ENCODE measurements around the gene STPG3. TPM values are rescaled to one million over a fixed set of nuclear protein-coding genes. Genes with fewer than 3 reads are reported as not detected.

The STPG3 gene
- polyA plus RNA-seq, 1 experiment: not detected

DNA sequence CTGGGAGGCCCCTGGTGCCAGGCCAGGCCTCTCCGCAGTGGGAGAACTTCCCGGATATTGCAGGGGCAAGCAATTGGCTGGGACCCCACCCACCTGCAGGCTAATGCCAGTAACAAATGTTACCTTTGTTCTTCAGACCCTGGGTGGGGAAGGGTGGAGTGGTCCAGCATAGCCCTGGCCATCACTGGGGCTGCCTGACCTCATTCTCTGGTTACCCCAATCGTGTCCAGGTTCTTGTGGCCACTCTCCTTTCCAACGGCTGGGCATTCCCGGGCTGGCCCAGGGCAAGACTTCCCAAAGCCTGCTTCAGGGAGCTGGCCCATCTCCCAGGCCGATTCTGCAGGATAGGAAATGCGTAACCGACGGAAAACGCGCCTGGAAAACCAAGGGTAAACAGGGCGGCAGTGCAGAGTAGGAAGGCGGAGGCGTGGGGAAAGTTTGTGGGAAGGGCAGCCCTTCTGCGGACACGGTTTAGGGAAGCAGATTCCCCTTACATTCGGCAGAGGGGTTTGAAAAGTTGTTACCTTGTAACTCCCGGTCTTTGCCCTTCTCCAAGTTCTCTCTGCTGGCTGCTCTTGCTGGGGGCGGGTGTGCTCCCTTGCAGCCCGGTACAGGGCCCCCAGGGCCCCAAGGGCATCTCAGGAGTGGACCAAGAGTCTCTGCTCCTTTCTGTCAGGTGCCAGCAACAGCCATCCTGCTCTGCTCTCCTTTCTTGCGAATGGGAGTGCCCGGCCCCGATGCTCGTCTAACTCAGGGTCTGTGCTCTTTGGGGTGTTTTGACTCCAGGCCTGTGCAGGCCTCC is 47.5 kb downstream of the STPG3 start:
- Histone ChIP-seq H3K36me3 (ENCODE audit: control insufficient read depth, insufficient read depth, low read length) (no peaks in the 10 kb centered on the region), H3K27me3 (ENCODE audit: control insufficient read depth, insufficient read depth, low read length) (peaks cover 24% of the 10 kb centered on the region), H3K4me3 (ENCODE audit: low read depth, low read length) (no peak overlapping the region)
- no peak for DNase-seq (ENCODE audit: low read depth)
- CTCF ChIA-PET: interaction anchor here (1.0 kb wide), 1 partner anchor 125 kb away, joined by 3 read pairs; the partner anchor contains the start of genes EXD3 and NOXA1
- POLR2A ChIA-PET: no interaction called here
- TF ChIP-seq, protein P1, sequence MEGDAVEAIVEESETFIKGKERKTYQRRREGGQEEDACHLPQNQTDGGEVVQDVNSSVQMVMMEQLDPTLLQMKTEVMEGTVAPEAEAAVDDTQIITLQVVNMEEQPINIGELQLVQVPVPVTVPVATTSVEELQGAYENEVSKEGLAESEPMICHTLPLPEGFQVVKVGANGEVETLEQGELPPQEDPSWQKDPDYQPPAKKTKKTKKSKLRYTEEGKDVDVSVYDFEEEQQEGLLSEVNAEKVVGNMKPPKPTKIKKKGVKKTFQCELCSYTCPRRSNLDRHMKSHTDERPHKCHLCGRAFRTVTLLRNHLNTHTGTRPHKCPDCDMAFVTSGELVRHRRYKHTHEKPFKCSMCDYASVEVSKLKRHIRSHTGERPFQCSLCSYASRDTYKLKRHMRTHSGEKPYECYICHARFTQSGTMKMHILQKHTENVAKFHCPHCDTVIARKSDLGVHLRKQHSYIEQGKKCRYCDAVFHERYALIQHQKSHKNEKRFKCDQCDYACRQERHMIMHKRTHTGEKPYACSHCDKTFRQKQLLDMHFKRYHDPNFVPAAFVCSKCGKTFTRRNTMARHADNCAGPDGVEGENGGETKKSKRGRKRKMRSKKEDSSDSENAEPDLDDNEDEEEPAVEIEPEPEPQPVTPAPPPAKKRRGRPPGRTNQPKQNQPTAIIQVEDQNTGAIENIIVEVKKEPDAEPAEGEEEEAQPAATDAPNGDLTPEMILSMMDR (IDR thresholded peaks at IDR 0.05; ENCODE audit: insufficient read depth, low read depth, low read length): no peak

DNA sequence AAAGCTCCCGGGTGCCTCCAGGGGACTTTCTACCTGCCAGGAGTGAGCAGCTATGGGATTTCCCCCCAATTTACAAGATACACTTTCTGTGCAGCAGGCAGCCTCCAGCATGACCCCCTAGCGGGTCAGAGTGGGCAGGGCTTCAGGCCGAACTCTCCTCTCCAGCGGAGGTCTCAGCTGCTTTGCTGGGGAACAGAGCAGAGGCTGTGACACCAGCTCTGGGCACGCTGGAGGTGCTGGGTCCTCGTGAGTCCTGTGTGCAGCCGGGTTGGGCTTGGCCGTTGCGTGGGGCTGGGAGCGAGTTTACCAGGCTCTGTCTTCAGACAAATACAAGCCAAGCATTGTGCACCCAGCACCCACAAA is 48.1 kb downstream of the STPG3 start:
- H3K36me3 ChIP-seq (ENCODE audit: control insufficient read depth, insufficient read depth, low read length): no peaks in the 10 kb centered on the region
- H3K4me3 ChIP-seq (ENCODE audit: low read depth, low read length): no peak overlapping the region
- H3K27me3 ChIP-seq (ENCODE audit: control insufficient read depth, insufficient read depth, low read length): peaks cover 24% of the 10 kb centered on the region
- TF ChIP-seq, protein P1 (IDR thresholded peaks at IDR 0.05; ENCODE audit: insufficient read depth, low read depth, low read length): no peak
- ChIA-PET POLR2A (no interaction called here), CTCF (interaction anchor here (1.0 kb wide), 1 partner anchor 124 kb away, joined by 3 read pairs; the partner anchor contains the start of genes EXD3 and NOXA1)
- no peak for DNase-seq (ENCODE audit: low read depth)

DNA sequence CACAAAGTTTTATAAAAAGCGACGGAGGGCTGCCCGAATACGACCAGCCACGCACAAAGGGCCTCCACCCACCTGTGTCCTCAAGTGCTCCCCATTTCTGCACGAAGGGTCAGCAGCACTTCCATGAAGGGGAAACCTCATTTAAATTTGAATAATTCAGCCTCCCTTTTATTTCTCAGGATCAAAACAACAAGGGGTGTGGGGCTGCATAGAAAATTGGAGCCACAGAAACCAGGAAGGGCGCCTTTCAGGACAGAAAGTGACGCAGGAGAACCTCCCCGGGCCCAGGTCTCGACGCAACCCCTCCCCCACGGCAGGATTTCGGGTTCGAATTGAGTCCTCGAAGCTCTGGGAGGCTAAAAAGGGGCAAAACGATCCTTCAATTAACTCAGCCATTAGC is 48.9 kb downstream of the STPG3 start:
- Histone ChIP-seq H3K36me3 (ENCODE audit: control insufficient read depth, insufficient read depth, low read length) (no peaks in the 10 kb centered on the region), H3K4me3 (ENCODE audit: low read depth, low read length) (no peak overlapping the region), H3K27me3 (ENCODE audit: control insufficient read depth, insufficient read depth, low read length) (peaks cover 24% of the 10 kb centered on the region)
- TF ChIP-seq, protein P1 (IDR thresholded peaks at IDR 0.05; ENCODE audit: insufficient read depth, low read depth, low read length): no peak
- DNase-seq (ENCODE audit: low read depth): no peak
- ChIA-PET POLR2A (no interaction called here), CTCF (interaction anchor here (0.6 kb wide), 1 partner anchor 89 kb away, joined by 3 read pairs; no protein-coding TSS in a partner anchor)

DNA sequence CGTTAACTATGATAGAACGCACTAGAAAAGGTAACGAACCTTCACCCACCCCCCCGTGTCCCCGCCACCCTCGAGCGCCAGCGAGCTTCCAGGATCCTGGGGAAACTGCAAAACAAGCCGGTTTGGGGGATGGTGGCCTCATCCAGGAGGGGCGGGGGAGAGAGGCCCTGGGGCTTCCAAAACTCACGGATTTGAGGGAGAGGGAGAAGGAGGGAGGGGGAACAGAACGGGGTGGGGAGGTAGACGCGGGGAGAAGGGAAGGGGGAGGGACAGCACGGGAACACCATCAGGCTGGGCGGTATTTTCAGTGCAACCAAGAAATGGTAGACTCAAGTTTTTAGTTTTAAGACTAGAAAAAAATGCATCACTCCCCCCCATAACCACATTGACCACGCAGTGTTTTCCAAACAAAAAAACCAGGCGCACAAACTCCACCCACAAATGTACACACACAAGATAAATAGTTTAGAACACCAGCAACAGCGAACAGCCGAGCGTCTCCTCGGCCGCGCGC is 49.5 kb downstream of the STPG3 start:
- ChIA-PET CTCF (interaction anchor here (0.6 to 2.2 kb wide), 2 partner anchors 89 to 144 kb away, joined by 3 to 13 read pairs; no protein-coding TSS in a partner anchor), POLR2A (no interaction called here)
- TF ChIP-seq, protein P1 (IDR thresholded peaks at IDR 0.05; ENCODE audit: insufficient read depth, low read depth, low read length): no peak
- no peak for DNase-seq (ENCODE audit: low read depth)
- peak overlapping the region; percentile 31 for H3K4me3 ChIP-seq (ENCODE audit: low read depth, low read length)
- peaks cover 24% of the 10 kb centered on the region for H3K27me3 ChIP-seq (ENCODE audit: control insufficient read depth, insufficient read depth, low read length)
- H3K36me3 ChIP-seq (ENCODE audit: control insufficient read depth, insufficient read depth, low read length): no peaks in the 10 kb centered on the region

DNA sequence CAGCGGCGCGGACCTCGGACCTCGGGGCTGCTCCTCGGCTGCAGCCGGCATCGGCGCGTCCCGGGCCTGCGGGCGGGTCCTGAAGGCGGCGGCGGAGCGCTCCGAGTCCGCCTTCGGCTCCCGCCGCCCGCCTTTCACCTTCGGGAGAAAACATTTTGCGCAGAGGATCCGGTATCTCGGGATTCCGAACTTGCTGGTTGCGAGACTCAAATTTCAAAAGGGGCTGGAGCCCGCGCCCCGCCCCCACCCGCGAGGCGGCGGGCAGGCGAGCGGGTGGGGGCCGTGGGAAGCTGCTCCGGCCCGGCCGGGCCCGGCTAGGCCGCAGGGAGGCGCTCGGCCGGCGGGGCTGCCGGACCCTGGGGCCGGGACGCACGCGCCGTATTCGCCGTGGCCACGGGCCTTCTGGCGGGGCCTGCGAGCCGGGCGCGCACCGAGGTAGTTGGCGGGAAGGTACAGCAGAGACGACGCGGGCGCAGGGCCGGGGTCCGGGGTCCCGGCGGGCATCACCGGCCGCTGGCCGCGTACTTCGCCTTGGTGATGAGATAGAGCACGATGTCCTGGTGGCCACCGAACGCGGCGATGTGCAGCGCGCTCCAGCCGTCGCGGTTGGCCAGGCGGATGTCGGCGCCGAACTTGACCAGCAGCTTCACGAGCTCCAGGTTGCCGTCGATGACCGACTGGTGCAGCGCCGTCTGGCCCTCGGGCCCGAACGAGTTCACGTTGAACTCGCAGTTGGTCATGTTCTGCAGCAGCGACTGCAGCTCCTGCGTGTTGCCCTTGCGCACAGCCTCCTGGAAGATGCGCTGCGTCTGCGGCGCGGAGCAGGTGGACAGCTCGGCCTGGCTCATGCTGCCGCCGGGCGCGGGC is 50.2 kb downstream of the STPG3 start:
- Histone ChIP-seq H3K4me3 (ENCODE audit: low read depth, low read length) (peak overlapping the region; percentile 31), H3K36me3 (ENCODE audit: control insufficient read depth, insufficient read depth, low read length) (no peaks in the 10 kb centered on the region), H3K27me3 (ENCODE audit: control insufficient read depth, insufficient read depth, low read length) (peaks cover 23% of the 10 kb centered on the region)
- DNase-seq (ENCODE audit: low read depth): no peak
- TF ChIP-seq, protein P1 (IDR thresholded peaks at IDR 0.05; ENCODE audit: insufficient read depth, low read depth, low read length): no peak
- CTCF ChIA-PET: interaction anchor here (0.6 to 2.2 kb wide), 11 partner anchors 12 to 234 kb away, joined by 3 to 13 read pairs (median 4); no protein-coding TSS in a partner anchor
- POLR2A ChIA-PET: no interaction called here

All from BJ (cell line).